Neuronal stem cell (in vitro differentiated cells): ENCODE data around the gene KTN1.

ENCODE experiments used
- DNase-seq: peaks from one replicate; pipeline ENCODE4 v3.0.0-alpha.2; 2013; ENCODE audit warnings: low spot score
- H2AFZ ChIP-seq: one replicate; pipeline ENCODE4 v1.6.1; 2013; ENCODE audit warnings: mild to moderate bottlenecking, low read length, inconsistent platforms
- H2AK5ac ChIP-seq: 2 replicates; pipeline ENCODE4 v1.6.1; 2013; ENCODE audit warnings: low read depth, mild to moderate bottlenecking, inconsistent platforms, low read length, moderate library complexity, mixed read lengths
- H2BK120ac ChIP-seq: 2 replicates; pipeline ENCODE4 v1.6.1; 2013; ENCODE audit warnings: low read depth, mild to moderate bottlenecking, inconsistent platforms, low read length, moderate library complexity, mixed read lengths
- H2BK12ac ChIP-seq: one replicate; pipeline ENCODE4 v1.6.1; 2013; ENCODE audit warnings: low read length, inconsistent platforms
- H2BK15ac ChIP-seq: 2 replicates; pipeline ENCODE4 v1.6.1; 2013; ENCODE audit warnings: mild to moderate bottlenecking, low read length, inconsistent platforms, mixed read lengths
- H2BK5ac ChIP-seq: one replicate; pipeline ENCODE4 v1.6.1; 2013; ENCODE audit warnings: inconsistent platforms, mild to moderate bottlenecking, low read length, moderate library complexity
- H3K14ac ChIP-seq: one replicate; pipeline ENCODE4 v1.6.1; 2013; ENCODE audit warnings: low read length, inconsistent platforms
- H3K18ac ChIP-seq: 2 replicates; pipeline ENCODE4 v1.6.1; 2013; ENCODE audit warnings: low read length, inconsistent platforms
- H3K23ac ChIP-seq: 2 replicates; pipeline ENCODE4 v1.6.1; 2013; ENCODE audit warnings: low read depth, mild to moderate bottlenecking, mixed read lengths, low read length, inconsistent platforms; ENCODE audit not compliant: poor library complexity
- H3K27ac ChIP-seq: replicated peaks from 3 replicates; pipeline ENCODE4 v1.5.1; 2013; ENCODE audit warnings: low read length, inconsistent platforms
- H3K27me3 ChIP-seq, 3 experiments: 2 replicates each; pipeline ENCODE4 v1.6.1; 2013; ENCODE audit warnings: low read length in 3 of 3, mild to moderate bottlenecking in 2 of 3, inconsistent platforms in 1 of 3, low read depth in 1 of 3, mixed read lengths in 1 of 3, moderate library complexity in 1 of 3; ENCODE audit not compliant: control insufficient read depth in 3 of 3, insufficient read depth in 3 of 3
- H3K36me3 ChIP-seq, 2 donors: replicated peaks in 1 of 2; 2 replicates each; pipeline ENCODE4 v1.6.1; 2013; ENCODE audit warnings: low read length in 2 of 2; ENCODE audit not compliant: control insufficient read depth in 2 of 2, insufficient read depth in 2 of 2
- H3K4ac ChIP-seq: 2 replicates; pipeline ENCODE4 v1.6.1; 2013; ENCODE audit warnings: inconsistent platforms, mild to moderate bottlenecking, low read length, moderate library complexity
- H3K4me1 ChIP-seq, 2 donors: 1 replicate in 1 of 2; 2 replicates in 1 of 2; pipeline ENCODE4 v1.6.1; 2013; ENCODE audit warnings: low read length in 2 of 2, low read depth in 1 of 2; ENCODE audit not compliant: control insufficient read depth in 2 of 2, insufficient read depth in 1 of 2
- H3K4me2 ChIP-seq: one replicate; pipeline ENCODE4 v1.6.1; 2013; ENCODE audit warnings: mild to moderate bottlenecking, low read length, inconsistent platforms; ENCODE audit not compliant: insufficient read depth, poor library complexity, severe bottlenecking
- H3K4me3 ChIP-seq, 2 donors: 2 replicates each; pipeline ENCODE4 v1.5.1; 2013; ENCODE audit warnings: low read length in 2 of 2, mild to moderate bottlenecking in 2 of 2, inconsistent platforms in 1 of 2, moderate library complexity in 1 of 2
- H3K79me1 ChIP-seq: one replicate; pipeline ENCODE4 v1.6.1; 2013; ENCODE audit warnings: low read depth, mild to moderate bottlenecking, inconsistent platforms, low read length, moderate library complexity
- H3K9ac ChIP-seq: one replicate; pipeline ENCODE4 v1.6.1; 2013; ENCODE audit warnings: mild to moderate bottlenecking, low read depth, low read length, inconsistent platforms; ENCODE audit not compliant: poor library complexity
- H3K9me3 ChIP-seq, 2 donors: replicated peaks in 1 of 2; 2 replicates each; pipeline versions ENCODE3 to v1.6.1; 2013; ENCODE audit warnings: low read length in 2 of 2, mild to moderate bottlenecking in 2 of 2, inconsistent platforms in 1 of 2, low read depth in 1 of 2, mixed read lengths in 1 of 2, moderate library complexity in 1 of 2; ENCODE audit not compliant: control insufficient read depth in 2 of 2, insufficient read depth in 1 of 2
- H4K8ac ChIP-seq: one replicate; pipeline ENCODE4 v1.6.1; 2013; ENCODE audit warnings: low read depth, mild to moderate bottlenecking, inconsistent platforms, low read length, moderate library complexity
- H4K91ac ChIP-seq: one replicate; pipeline ENCODE4 v1.6.1; 2013; ENCODE audit warnings: low read length, low read depth, mild to moderate bottlenecking, inconsistent platforms; ENCODE audit not compliant: poor library complexity
- WGBS, 2 donors: extraction: QIAGEN DNeasy Blood & Tissue Kit; methylation state at CpG; one replicate each; pipeline ENCODE4 v1.1.7; 2013; ENCODE audit warnings: missing lambda C conversion rate in 2 of 2, mixed read lengths in 1 of 2; ENCODE audit not compliant: insufficient read length in 2 of 2, insufficient replicate concordance in 1 of 2; ENCODE audit errors: extremely low coverage in 2 of 2; 5-methylcytosine and 5-hydroxymethylcytosine counted together

The KTN1 gene

DNA sequence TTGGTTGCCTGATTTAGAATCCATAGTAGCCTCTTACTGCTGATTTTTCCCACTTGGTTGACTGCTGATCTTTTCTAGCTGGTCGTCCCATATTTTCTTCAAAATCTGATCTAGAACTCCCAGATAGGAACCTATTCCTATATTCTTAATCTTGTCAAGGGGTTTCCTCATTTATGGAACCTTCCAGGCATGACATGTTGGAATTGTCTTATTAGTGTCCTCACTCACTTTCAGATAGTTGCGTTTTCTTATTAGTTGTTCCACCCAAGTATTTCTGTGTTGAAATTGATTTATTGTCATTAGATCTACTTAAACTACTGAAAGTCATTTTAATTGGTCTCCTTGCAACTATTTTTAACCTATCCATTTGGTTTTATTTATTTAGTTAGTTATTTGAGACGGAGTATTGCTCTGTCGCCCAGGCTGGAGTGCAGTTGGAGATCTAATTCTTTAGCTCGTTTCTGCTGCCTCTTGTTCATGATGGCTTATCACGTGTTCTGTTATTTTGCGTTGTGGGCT lies 25.0 kb downstream of the KTN1 start:
- Histone ChIP-seq H2BK120ac (no peak overlapping the region), H2BK12ac (no peak overlapping the region), H2AK5ac (no peak overlapping the region), H3K36me3 (peaks cover 2 to 10% of the 10 kb centered on the region in 2 donors), H3K4me3 (no peak overlapping the region), H4K8ac (no peak overlapping the region), H3K27me3 (no peaks in the 10 kb centered on the region), H3K27ac (no peak overlapping the region), H3K9ac (no peak overlapping the region), H3K9me3 (peaks cover 0 to 5% of the 10 kb centered on the region in 2 donors), H3K79me1 (no peaks in the 10 kb centered on the region), H3K18ac (no peak overlapping the region), H3K4me1 (peaks cover 4 to 15% of the 10 kb centered on the region in 2 donors), H4K91ac (no peak overlapping the region), H2BK15ac (no peak overlapping the region), H2BK5ac (no peak overlapping the region), H3K4ac (no peak overlapping the region), H3K14ac (no peak overlapping the region), H3K4me2 (no peak overlapping the region), H2AFZ (no peak overlapping the region), H3K23ac (no peak overlapping the region)
- no CpG with 5 or more reads among the region's 7 CpGs for WGBS, 2 donors
- DNase-seq: no peak

GRCh38 chr14:55605793-55606192 lies 25.8 kb downstream of the KTN1 start:
- Histone ChIP-seq H4K8ac (no peak overlapping the region), H3K4me1 (peaks cover 4 to 17% of the 10 kb centered on the region in 2 donors), H2AK5ac (no peak overlapping the region), H3K23ac (no peak overlapping the region), H3K4me2 (no peak overlapping the region), H3K4me3 (no peak overlapping the region), H3K4ac (no peak overlapping the region), H3K18ac (no peak overlapping the region), H2BK12ac (no peak overlapping the region), H3K27ac (no peak overlapping the region), H2BK120ac (no peak overlapping the region), H2AFZ (no peak overlapping the region), H3K27me3 (no peaks in the 10 kb centered on the region), H3K14ac (no peak overlapping the region), H3K9ac (no peak overlapping the region), H2BK5ac (no peak overlapping the region), H3K36me3 (peaks cover 2 to 10% of the 10 kb centered on the region in 2 donors), H3K9me3 (peaks cover 0 to 5% of the 10 kb centered on the region in 2 donors), H4K91ac (no peak overlapping the region), H2BK15ac (no peak overlapping the region), H3K79me1 (no peaks in the 10 kb centered on the region)
- DNase-seq: no peak
- WGBS, 2 donors: 100% methylated on average over 1 of the region's 1 CpG; no CpG with 5 or more reads in 1 of the 2 donors

DNA sequence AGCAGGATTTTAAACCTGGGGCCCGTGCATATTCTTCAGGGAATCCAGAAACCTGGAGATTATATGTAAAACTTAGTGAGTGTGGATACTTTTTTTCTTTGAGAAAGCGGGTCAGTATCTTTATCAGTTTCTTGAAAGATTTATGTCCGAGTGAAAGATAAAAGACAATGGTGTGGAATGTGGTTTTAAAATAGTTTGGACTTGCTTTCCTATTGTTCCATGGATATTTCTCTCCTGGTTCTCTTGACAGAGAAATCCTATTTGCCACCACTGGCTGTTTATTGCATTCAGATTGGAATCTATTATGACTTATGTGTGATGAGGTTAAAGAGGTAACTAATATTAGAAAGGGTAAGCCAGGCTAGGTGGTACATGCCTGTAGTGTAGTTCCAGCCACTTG lies 27.4 kb downstream of the KTN1 start:
- no peak for DNase-seq
- WGBS, 2 donors: no CpG with 5 or more reads among the region's 3 CpGs

GRCh38 chr14:55609681-55610080 lies 29.7 kb downstream of the KTN1 start:
- Histone ChIP-seq H3K18ac (no peak overlapping the region), H3K27ac (peak overlapping the region; percentile 86), H3K9ac (no peak overlapping the region), H2BK15ac (no peak overlapping the region), H4K91ac (no peak overlapping the region), H3K23ac (no peak overlapping the region), H2AK5ac (no peak overlapping the region), H3K14ac (no peak overlapping the region), H3K9me3 (peaks cover 0 to 5% of the 10 kb centered on the region in 2 donors), H2AFZ (no peak overlapping the region), H2BK12ac (no peak overlapping the region), H3K4ac (no peak overlapping the region), H3K4me3 (no peak overlapping the region), H2BK5ac (no peak overlapping the region), H4K8ac (no peak overlapping the region), H3K4me1 (peaks cover 4 to 16% of the 10 kb centered on the region in 2 donors), H3K27me3 (no peaks in the 10 kb centered on the region), H3K79me1 (no peaks in the 10 kb centered on the region), H2BK120ac (no peak overlapping the region), H3K36me3 (peaks cover 0 to 26% of the 10 kb centered on the region in 2 donors), H3K4me2 (no peak overlapping the region)
- peak; percentile 43 for DNase-seq
- WGBS, 2 donors: no CpG with 5 or more reads among the region's 4 CpGs

More for the DNA sequence above, 27.4 kb downstream of the KTN1 start:
- Histone ChIP-seq H2AFZ (no peak overlapping the region), H2AK5ac (no peak overlapping the region), H4K91ac (no peak overlapping the region), H2BK12ac (no peak overlapping the region), H3K27me3 (no peaks in the 10 kb centered on the region), H3K4me2 (no peak overlapping the region), H3K4ac (no peak overlapping the region), H2BK5ac (no peak overlapping the region), H3K4me3 (no peak overlapping the region), H3K9ac (no peak overlapping the region), H3K18ac (no peak overlapping the region), H3K36me3 (peaks cover 0 to 5% of the 10 kb centered on the region in 2 donors), H3K4me1 (peaks cover 4 to 22% of the 10 kb centered on the region in 2 donors), H2BK15ac (no peak overlapping the region), H3K27ac (no peak overlapping the region), H3K23ac (no peak overlapping the region), H2BK120ac (no peak overlapping the region), H4K8ac (no peak overlapping the region), H3K79me1 (no peaks in the 10 kb centered on the region), H3K9me3 (peaks cover 0 to 5% of the 10 kb centered on the region in 2 donors), H3K14ac (no peak overlapping the region)
